ENCODE measurements around the gene LDLRAP1.

Gene LDLRAP1

GRCh38 chr1:25563330-25564215 is 20.2 kb downstream of the LDLRAP1 start:
- Histone ChIP-seq H3K36me3 (ENCODE audit: insufficient read depth) (no peaks in the 10 kb centered on the region), H3K79me2 (ENCODE audit: insufficient read depth, low read depth) (peaks cover 13% of the 10 kb centered on the region), H3K4me1 (ENCODE audit: low read depth, poor library complexity, severe bottlenecking) (peaks cover 100% of the 10 kb centered on the region), H3K4me3 (IDR thresholded peaks at IDR 0.05; ENCODE audit: insufficient read depth, low read depth, low read length) (no peak overlapping the region), H3K4me2 (peak overlapping the region; percentile 85), H4K20me1 (ENCODE audit: insufficient read depth) (no peaks in the 10 kb centered on the region), H2AFZ (ENCODE audit: low read depth) (no peak overlapping the region), H3K9ac (peak overlapping the region; percentile 4; the same call in 1 of the 2 replicates), H3K27ac (peak overlapping the region; percentile 67), H3K27me3 (ENCODE audit: insufficient read depth, low read depth) (no peaks in the 10 kb centered on the region)
- no peak for TF ChIP-seq CTCF (conservative IDR thresholded peaks at IDR 0.05; ENCODE audit: low read depth, low read length)

- Histone ChIP-seq H3K27ac (peak overlapping the region; percentile 28; the same call in 1 of the 2 replicates), H3K36me3 (ENCODE audit: insufficient read depth) (no peaks in the 10 kb centered on the region), H3K9ac (no peak overlapping the region), H3K4me2 (no peak overlapping the region; the same call in 1 of the 2 replicates), H3K27me3 (ENCODE audit: insufficient read depth, low read depth) (no peaks in the 10 kb centered on the region), H2AFZ (ENCODE audit: low read depth) (no peak overlapping the region), H3K4me1 (ENCODE audit: low read depth, poor library complexity, severe bottlenecking) (peaks cover 99% of the 10 kb centered on the region), H4K20me1 (ENCODE audit: insufficient read depth) (no peaks in the 10 kb centered on the region), H3K4me3 (IDR thresholded peaks at IDR 0.05; ENCODE audit: insufficient read depth, low read depth, low read length) (no peak overlapping the region), H3K79me2 (ENCODE audit: insufficient read depth, low read depth) (no peaks in the 10 kb centered on the region; the same call in 1 of the 2 replicates)
- TF ChIP-seq CTCF (conservative IDR thresholded peaks at IDR 0.05; ENCODE audit: low read depth, low read length): no peak
These were observed 21.6 kb downstream of the LDLRAP1 start for GRCh38 chr1:25564777-25565574.

GRCh38 chr1:25565626-25566025 is 22.2 kb downstream of the LDLRAP1 start:
- H3K9ac ChIP-seq: no peak overlapping the region

More at GRCh38 chr1:25565626-25566025, 22.2 kb downstream of the LDLRAP1 start:
- peaks cover 95% of the 10 kb centered on the region for H3K4me1 ChIP-seq (ENCODE audit: low read depth, poor library complexity, severe bottlenecking)
- H3K4me2 ChIP-seq: peak overlapping the region; percentile 59; the same call in 1 of the 2 replicates
- H3K4me3 ChIP-seq (IDR thresholded peaks at IDR 0.05; ENCODE audit: insufficient read depth, low read depth, low read length): no peak overlapping the region
- peak overlapping the region; percentile 28; the same call in 1 of the 2 replicates for H3K27ac ChIP-seq
- H3K79me2 ChIP-seq (ENCODE audit: insufficient read depth, low read depth): no peaks in the 10 kb centered on the region
- no peak for TF ChIP-seq CTCF (conservative IDR thresholded peaks at IDR 0.05; ENCODE audit: low read depth, low read length)
- H2AFZ ChIP-seq (ENCODE audit: low read depth): no peak overlapping the region
- no peaks in the 10 kb centered on the region for H3K36me3 ChIP-seq (ENCODE audit: insufficient read depth)
- no peaks in the 10 kb centered on the region for H4K20me1 ChIP-seq (ENCODE audit: insufficient read depth)
- H3K27me3 ChIP-seq (ENCODE audit: insufficient read depth, low read depth): no peaks in the 10 kb centered on the region
